GM18867 (cell line): Measurements from ENCODE around the gene TTLL4.
"Not testable (repeated sequence)": the region's sequence is repeated elsewhere in the genome, so short reads cannot be mapped to it uniquely, and the experiment has no call there.

Experiments used
- ATAC-seq: cut with Tn5 transposase; IDR thresholded peaks from one replicate; pipeline ENCODE4 v1.9.1; 2021; ENCODE audit warnings: mild to moderate bottlenecking, moderate library complexity; ENCODE audit not compliant: unreplicated experiment

Gene TTLL4

DNA sequence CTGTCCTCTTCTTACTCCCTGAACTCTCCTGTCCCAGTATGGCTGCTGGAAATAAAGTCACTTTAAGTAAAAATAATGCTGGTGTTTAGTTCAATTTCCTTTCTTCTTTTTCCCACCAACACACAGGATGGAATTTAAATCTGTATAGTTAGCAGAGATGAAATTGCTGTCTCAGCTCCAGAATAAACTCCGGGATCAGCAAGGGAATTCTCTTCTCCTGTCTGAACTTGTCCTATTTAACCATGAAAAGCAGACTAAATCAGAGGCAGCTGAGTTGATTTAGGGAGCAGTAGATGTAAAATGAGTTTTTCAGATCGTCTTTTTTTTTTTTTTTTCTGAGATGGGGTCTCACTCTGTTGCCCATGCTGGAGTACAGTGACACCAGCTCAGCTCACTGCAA, 25.9 kb downstream of the TTLL4 start:
- no peak for ATAC-seq

DNA sequence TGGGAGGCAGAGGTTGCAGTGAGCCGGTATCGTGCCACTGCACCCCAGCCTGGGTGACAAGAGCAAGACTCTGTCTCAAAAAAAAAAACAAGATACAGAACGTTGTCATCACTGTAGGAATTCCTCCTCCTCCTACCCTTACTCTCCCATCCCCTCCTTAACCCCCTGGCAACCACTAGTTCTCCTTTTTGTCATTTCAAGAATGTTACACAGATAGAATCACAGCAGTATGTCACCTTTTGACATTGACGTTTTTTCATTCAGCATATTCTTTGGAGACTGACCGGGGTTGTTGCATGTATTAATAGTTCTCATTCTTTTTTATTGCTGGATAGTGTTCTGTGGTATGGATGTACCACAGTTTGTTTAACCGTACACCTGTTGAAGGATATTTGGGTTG, 32.4 kb downstream of the TTLL4 start:
- no peak for ATAC-seq

DNA sequence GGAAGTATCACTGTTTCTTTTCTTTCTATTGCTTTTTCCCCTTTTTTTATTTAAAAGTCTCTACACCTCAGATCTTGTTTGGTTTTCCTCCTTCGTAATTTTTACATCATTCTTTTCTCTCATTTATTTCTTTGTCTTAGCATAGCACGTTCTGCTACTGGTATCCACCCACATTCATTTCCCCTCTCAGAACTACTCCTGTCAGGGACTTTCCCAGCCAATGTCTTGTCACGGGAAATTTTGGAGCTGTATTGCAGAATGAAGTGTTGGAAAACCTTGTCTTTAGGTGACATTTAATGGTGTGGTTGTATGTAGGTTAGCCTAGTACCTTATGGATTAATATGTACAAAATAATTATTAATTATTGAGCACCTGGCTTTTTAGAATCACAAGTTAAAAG, 34.0 kb downstream of the TTLL4 start:
- ATAC-seq = no peak

DNA sequence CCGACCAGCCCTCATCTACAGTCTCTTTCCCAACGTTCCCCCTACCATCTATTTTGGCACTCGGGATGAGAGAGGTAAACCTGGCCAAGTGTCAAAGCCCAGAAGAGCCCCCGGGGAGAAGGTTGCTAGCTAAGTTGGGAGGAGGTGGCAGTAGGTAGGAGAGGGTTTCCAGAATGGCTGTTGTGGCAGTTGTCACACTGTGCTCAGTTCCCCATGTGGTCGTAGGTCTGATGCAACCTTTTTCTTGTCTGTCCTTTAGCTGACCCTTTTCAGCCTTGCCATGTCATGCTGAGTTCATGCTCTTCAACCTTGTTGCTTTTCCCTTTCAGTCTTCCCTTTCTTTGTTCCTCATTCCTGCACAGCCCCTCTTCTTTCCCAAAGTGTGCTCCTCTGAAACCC, 34.5 kb downstream of the TTLL4 start:
- no peak for ATAC-seq

DNA sequence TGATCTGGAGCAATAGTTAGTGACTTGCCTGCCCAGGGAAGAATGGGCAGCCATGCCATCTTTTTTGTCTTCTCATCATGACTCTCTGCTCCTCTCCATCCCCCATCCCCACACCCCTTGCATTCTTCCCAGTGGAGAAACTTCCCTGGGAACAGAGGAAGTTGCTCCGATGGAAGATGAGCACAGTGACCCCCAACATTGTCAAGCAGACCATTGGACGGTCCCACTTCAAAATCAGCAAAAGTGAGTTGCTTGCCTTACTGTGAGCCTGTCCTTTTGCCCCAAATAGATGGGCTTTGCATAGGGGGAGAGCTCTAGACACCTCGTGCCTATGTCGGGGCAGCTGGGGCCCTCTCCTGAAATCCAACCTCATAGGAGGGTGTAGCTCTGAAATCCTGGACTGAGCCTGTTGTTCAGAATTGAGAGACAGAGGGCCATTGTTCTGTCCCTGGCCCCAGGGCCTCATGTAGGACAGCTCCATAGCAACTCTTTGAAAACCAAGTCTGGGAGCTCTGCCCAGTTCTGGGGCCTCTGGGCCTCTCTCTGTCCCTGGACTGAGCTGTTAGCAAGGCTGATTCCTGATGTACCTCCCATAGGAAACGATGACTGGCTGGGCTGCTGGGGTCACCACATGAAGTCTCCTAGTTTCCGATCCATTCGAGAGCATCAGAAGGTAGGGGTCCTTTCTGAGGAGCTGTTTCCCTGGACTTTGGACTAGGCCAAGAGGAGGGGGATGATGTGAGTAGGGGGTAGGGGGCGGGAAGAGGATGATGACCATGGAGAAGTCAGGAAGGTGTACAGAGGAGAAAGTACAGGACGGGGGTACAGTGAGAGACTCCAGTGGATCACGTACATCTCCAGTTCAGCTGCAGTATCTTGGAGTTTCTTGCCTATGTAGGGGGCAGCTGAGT, 35.2 kb downstream of the TTLL4 start:
- no peak for ATAC-seq

DNA sequence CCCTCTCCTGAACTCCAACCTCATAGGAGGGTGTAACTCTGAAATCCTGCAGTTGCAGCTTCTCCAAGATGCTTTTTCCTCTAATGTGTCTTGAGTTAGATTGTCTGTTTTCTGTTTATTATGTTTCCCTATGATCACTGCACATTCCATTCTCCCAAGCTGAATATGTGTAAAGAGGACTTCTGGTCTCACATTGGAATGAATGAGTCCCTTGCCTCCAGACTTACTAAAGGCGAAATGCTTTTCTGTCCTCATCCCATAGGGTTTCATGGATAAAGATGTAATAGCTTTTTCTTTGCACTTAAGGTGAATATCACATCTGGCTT, 35.8 kb downstream of the TTLL4 start:
- no peak for ATAC-seq

DNA sequence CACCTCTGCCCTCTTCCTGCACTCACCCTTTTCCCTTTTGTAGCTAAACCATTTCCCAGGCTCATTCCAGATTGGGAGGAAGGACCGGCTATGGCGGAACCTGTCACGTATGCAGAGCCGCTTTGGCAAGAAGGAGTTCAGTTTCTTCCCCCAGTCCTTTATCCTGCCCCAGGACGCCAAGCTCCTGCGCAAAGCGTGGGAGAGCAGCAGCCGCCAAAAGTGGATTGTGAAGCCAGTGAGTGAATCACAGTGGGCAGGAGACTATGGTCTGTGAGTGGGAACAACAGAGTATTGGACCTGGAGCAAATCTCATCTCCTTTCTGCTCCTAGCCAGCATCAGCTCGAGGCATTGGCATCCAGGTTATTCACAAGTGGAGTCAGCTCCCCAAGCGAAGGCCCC, 36.3 kb downstream of the TTLL4 start:
- ATAC-seq = no peak

DNA sequence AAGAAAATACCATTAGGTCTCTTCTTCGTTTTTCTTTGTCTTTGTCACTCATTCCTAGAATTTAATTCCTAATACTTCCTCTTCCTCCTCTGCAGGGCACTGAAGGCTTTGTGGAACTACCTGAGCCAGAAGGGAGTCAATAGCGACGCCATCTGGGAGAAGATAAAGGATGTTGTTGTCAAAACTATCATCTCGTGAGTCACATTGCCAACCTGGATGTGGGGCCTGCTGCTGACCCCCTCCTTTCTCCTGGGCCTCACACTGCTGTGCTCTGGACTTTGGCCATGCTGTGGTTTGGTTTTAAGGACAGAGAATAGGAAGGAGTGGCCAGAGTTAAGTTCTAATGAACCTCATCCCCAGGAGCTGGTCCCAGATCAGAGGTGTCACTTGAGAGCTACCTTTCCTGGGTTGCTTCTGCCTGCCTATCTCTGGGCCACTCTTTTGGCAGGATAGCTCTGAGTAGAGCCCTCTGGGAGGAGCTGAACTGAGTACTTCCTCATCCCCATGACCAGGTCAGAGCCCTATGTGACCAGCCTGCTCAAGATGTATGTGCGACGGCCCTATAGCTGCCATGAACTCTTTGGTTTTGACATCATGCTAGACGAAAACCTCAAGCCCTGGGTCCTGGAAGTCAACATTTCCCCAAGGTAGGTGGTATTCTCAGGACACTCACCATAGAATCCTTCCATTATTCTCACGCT, 38.3 kb downstream of the TTLL4 start:
- ATAC-seq = no peak

DNA sequence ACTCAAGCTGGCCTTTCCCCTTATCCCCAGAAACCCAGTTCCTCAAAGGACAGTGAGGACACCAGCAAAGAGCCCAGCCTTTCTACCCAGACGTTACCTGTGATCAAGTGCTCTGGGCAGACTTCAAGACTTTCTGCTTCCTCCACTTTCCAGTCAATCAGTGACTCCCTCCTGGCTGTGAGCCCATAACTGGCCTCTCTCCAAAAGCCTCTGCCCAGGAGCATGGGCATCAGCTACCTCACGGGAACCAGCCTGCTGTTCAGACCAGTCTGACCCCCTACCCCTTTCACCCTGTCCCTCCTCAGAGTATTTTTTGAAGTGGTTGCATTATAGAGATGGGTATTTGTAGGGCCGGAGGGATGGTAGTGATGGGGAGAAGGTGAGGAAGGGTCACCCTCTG, 43.6 kb downstream of the TTLL4 start:
- ATAC-seq = no peak

DNA sequence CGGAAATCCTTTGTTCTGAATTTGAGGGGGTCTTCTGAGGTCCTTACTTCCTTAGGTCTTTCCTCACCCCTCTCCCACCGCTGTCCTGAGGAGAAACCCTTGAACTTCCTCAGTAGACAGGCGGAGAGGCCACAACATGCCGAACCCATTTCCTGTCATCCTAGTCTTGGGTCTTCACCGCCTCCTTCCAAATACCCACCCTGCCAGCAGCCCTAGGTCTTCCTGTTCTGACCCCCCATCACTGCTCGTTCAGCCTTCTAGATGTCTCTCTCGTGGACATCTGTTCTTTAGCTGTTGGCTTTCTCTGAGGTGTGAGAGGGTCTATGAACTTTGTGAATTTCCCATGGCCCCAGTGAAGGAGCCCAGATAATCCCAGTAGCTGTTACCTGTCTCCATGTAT, 44.1 kb downstream of the TTLL4 start:
- no peak for ATAC-seq

DNA sequence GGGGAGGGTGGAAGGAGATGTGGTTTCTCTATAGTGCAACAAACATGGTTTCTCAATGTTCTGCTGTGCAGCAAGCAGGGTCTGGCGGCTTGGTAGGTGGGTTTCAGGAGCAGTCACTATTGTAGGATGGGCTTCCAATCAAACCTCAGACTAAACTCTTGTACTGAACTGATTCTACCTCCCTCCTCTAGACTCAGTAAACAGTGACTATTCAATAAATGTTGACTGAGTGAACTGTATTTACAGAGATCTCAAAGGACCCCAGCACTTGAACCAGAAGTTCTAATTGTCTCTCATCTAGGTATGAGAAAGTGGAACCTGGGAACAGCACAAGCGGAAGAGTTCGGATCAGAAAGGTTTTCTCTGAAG, 44.5 kb downstream of the TTLL4 start:
- ATAC-seq = no peak

DNA sequence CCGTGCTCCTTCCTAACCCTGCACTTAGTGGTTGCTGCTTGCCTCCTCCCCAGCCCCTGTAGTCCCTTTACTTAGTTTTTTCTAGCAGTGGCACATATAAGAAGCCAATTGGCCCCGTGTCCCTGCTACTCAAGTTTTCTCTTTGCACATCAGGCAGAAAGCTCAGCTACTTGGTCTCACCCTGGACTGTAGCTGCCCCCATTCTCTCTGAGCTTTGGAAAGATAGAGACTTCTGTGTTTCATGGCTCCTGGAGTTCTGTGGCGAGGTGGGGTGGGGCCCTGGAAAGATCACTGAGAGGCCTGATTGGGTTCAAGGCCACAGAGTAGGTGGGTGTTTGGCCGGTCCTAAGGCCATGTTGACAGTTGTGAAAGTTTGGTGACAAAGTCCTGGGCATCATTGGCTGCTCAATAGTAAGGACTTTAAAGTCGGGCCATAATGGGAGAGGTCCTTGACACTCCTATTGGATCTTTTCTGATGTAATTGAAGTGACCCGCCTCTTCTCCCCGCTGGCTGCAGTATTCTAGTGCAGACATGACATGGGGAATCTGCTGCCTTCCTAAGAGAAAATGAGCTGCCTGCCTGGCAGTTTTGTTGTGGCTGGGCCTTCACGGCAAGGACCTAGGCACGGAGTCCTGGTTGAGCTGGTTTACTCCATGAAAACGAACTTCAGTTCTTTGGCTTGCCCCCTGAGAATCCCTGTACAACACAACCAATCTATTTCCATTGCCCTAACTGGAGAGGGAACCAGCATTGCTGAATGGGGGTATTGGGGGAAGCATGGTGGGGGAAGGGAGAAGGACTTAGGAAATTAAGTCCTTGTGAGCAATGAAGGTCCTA, 45.2 kb downstream of the TTLL4 start:
- no peak for ATAC-seq

DNA sequence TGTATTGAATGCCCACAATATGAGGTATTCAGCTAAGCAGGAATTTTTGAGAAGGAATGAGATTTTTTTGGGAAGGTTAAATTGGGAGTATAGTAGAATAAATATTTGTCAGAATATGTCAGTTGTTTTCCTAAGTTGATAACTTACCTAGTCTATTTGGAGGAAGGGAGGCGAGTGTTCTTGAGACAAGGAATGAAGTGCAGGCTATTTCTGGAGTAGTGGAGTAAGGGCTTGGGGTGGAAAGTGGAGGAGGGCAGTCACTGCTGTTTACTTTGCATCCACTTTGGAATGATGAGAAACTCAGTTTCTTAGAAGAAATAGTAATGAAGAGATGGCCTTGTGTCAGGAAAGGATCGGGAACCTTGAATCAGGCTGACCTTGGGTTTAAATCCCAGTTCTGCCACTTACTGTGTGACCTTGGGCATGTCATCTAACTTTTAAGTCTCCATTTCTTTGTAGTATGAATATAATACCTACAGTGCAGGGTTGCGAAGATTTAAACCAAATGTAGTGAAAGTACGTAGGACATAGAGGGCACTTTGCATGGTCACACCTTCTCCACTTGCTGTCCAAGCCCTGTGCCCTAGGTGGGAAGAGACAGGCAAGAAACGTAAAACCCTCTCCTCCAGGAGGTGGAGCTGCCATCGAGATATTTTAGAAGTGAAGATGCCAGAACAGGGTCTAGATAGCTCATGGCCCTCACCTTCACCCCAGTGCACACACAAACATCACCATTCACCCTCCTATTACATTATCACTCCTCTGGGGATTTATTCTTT, 46.2 kb downstream of the TTLL4 start:
- no peak for ATAC-seq

DNA sequence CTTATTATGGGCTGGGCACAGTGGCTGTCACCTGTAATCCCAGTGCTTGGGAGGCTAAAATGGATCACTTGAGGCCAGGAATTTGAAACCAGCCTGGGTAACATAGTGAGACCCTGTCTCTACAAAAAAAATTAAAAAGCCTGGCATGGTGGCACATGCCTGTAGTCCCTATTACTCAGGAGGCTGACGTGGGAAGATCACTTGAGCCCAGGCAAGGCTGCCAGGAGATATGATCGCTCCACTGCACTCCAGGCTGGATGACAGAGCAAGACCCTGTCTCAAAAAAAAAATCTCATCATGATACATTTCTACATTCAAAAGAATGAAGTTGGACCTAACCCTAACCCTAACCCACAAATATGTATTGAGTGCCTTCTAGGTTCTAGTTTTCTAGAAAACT, 51.2 kb downstream of the TTLL4 start:
- no peak for ATAC-seq

DNA sequence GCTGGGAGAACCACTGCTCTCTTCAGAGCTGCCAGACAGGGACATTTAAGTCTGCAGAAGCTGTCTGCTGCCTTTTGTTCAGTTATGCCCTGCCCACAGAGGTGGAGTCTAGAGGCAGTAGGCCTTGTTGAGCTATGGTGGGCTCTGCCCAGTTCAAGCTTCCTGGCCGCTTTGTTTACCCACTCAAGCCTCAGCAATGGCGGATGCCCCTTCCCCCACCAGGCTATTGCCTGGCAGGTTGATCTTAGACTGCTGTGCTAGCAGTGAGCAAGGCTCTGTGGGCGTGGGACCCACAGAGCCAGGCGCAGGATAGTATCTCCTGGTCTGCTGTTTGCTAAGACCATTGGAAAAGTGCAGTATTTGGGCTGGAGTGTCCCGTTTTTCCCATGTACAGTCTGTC, 62.1 kb downstream of the TTLL4 start:
- ATAC-seq = not testable (repeated sequence)

DNA sequence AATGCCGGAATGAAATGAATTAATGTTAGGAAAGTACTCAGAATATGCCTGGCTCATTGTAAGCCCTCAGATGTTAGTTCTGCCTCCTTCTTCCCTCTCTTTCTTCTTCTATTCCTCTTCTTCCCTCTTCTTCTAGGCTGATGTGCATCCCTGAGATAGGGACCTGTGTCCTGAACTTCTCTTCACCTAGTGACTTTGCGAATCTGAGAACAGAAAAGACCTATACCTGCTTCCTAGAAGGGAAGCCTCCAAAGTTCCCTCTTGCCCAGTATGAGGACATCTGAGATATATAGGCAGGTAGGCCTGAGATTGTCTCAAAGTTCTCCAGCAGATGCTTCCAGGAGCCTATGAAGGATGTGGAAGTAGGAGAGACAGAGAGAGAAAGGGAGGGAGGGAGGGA, 63.2 kb downstream of the TTLL4 start:
- no peak for ATAC-seq

DNA sequence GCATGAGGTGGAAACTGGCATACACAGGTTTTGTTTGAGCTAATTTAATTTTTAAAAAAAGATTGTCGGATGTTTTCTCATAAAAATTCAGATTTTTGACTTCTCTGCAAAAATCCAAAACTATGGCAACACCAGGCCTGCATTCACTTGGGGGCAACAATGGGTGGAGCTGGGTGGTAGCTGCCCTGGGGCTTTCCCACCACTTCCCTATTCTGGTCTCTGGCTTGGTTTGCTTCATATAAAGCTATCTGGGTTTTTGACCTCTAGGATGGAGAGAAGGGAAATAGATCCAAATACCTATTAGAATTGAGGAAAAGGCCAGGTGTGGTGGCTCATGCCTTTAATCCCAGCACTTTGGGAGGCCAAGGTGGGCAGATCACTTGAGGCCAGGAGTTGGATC, 65.9 kb downstream of the TTLL4 start:
- ATAC-seq = no peak

DNA sequence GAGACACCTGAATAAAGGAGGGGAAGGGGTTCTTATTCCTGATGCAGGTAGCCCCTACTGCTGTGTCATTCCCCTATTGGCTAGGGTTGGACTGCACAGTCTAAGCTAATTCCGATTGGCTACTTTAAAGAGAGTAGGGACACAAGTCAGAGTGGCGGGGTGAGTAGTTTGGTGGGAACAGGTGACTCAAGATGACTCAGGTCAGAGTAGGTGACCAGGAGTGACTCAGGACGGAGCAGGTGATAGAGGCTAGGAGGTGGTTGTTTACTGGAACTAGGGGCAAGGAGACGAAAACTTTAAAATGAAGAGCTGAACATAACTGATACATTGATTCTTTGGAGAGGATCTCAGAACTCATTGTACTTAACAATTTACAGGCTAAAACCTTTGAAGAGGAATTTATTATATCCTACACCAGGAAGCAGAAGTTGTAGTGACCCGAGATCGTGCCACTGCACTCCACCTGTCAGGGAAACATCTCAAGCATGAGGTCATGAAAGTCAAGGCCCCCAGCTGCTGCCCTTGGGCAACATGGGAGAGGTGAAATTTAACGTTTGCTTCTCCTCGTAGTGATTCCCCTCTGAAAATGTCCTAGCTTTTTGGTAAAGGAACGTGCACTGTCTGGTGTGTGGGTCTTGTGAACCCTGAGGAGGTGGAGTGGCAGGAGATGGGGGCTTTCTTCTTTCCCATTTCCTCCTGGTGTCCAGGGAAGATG, 66.8 kb downstream of the TTLL4 start:
- ATAC-seq = no peak

DNA sequence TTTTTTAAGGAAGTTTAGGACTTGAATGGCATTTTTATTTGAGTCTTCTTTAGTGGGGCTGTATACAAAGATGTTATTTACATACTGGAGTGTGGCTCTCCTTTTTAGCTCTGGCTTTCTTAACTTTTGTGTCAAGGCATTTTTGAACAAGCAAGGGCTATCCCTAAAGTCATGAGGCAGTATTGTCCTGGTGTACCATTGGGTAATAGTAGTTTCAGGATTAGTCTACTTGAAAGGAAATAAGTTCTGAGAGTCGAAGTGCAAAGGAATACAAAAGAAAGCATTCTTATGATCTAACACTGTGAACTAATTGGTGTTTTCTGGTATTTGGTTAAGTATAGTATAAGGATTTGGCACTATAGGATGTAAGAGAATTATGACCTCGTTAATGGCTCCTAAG, 69.4 kb downstream of the TTLL4 start:
- ATAC-seq = no peak
